GM12872 (cell line): ENCODE results near the gene FOXB2.

Source experiments
- CTCF ChIP-seq: IDR thresholded peaks from 3 replicates; pipeline ENCODE4 v1.5.1; 2011; ENCODE audit warnings: low read depth, mild to moderate bottlenecking, low read length, moderate library complexity; ENCODE audit not compliant: insufficient read depth

Gene FOXB2

GRCh38 chr9:77016526-77017504, 2.6 kb upstream of the FOXB2 start:
- TF ChIP-seq CTCF, result no peak

- TF ChIP-seq CTCF, result no peak
These were observed 2.0 kb upstream of the FOXB2 start for GRCh38 chr9:77017505-77017894.

- TF ChIP-seq CTCF, result no peak
These were observed 1.1 kb upstream of the FOXB2 start for GRCh38 chr9:77018058-77018968.

GRCh38 chr9:77018969-77019235, 553 bp upstream of the FOXB2 start:
- TF ChIP-seq CTCF, result no peak

GRCh38 chr9:77019926-77020412, 514 bp downstream of the FOXB2 start:
- no peak for TF ChIP-seq CTCF

GRCh38 chr9:77020413-77021290, 1.2 kb downstream of the FOXB2 start:
- TF ChIP-seq CTCF, result no peak
